Cardiac septum (tissue), 1 donor: ENCODE results near the gene UROC1. TPM values are rescaled to one million over a fixed set of nuclear protein-coding genes. Genes with fewer than 3 reads are reported as not detected.
"Not testable (repeated sequence)": the region's sequence is repeated elsewhere in the genome, so short reads cannot be mapped to it uniquely, and the experiment has no call there.

ENCODE experiments used
- DNase-seq: peaks from one replicate; pipeline ENCODE4 v3.0.0-alpha.2; 2020; ENCODE audit warnings: low spot score
- intact Hi-C: fragments of 100-400 bp; cut with DNase I; formaldehyde crosslinking; loops from one replicate; pipeline ENCODE4 v1.14.0; 2022
- total RNA-seq: library from RNA; stranded (reverse); fragmentation: NEBNext Ultra II Directional; extraction: Animal tissue kit (Norgen Biotek cat#: 25700); gene quantifications from one replicate; pipeline ENCODE4 v1.2.1, GENCODE V29; 2021
- donor health status: DM: no; HTN: no; CAD: no.

The UROC1 gene
- total RNA-seq, 1 donor from 2014 or later: not detected

DNA sequence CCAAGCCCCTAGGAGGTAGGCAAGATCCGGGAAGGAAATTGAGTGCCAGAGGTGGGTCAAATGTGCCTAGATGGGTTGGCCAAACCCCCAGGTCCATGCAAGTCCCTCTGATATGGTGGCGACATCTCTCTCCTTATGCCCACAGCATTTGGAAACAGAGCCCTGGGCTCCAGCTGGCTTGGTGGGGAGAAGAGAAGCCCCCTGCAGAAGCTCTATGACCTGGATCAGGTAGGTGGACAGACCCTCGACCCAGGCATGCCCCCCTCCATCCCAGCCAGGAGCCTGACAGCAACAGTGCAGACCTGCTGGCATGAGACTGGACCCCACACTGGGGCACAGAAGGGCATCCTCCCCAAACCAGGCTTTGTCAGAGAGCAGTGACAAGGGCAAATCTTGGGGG lies 18.6 kb upstream of the UROC1 start:
- peak; percentile 46 for DNase-seq
- intact Hi-C loops: no loop called here

DNA sequence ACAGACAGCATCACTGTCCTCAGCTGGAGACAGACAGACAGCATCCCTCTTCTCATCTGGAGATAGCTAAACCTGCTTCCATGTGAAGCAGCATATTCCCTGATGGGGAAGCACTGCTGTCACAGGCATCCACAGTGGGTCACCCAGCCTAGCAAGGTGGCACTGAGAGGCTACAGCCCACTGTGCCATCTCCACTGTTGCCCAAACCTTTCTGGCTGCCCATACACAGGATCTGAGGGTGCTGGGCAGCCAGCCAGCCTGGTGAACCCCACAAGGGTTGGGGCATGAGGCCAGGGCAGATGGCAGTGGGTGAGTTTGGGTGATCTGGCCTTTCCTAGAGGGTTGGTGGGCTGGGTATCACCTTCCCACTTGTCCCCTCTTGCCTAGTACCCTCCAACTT lies 18.1 kb upstream of the UROC1 start:
- DNase-seq: peak; percentile 53
- intact Hi-C loops: no loop called here

- DNase-seq: peak; percentile 33
Measured at GRCh38 chr3:126534716-126535115, 17.1 kb upstream of the UROC1 start.

DNA sequence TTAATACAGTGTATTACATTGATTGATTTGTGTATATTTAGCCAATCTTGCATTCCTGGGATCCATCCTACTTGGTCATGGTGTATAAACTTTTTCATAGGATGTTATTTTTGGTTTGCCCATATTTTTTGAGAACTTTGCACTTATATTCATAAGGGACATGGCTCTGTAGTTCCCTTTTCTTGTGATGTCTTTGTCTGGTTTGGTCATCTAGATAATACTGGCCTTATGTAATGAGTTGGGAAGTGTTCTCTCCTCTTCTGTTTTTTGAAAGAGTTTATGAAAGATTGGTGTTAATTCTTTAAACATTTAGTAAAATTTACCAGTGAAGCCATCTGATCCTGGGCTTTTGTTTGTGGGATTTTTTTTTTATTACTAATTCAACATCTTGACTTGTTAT lies 15.9 kb upstream of the UROC1 start:
- DNase-seq: no peak
- intact Hi-C loops: no loop called here

More at GRCh38 chr3:126534716-126535115, 17.1 kb upstream of the UROC1 start:
- intact Hi-C loops: not testable (repeated sequence)

- intact Hi-C loops: no loop called here
- DNase-seq: no peak
Measured at GRCh38 chr3:126531051-126531330, 13.4 kb upstream of the UROC1 start.

GRCh38 chr3:126530171-126531050 lies 12.8 kb upstream of the UROC1 start:
- intact Hi-C loops: no loop called here
- peak; percentile 87 for DNase-seq

DNA sequence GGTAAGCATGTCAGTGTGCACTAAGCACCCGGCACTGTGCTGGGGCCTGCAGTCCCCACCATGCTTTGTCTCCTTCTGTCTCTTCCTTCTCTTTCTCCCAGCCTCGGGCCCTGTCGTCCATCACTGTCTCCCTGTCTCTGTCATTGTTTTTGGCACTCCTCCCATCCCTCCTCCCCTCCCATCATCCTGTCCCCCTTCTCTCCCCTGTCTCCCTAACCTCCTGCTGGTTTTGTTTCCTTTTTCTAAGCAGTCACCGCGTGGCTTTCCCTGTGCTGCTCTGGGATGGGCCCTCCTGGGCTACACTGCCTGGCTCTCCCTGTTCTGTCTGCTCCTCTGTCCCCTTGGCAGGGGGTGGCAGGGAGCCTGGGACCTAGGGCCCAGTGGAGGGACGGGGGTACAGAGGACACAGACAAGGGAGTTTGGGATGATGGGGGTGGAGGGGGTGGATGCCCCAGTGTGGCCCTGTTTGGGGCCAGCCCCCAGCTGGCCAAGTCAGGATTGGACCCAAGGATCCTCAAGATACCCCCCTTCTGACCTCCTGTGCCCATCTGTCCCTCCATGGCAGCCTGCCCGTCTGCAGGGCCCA lies 12.1 kb upstream of the UROC1 start:
- intact Hi-C loops: no loop called here

GRCh38 chr3:126528800-126529541 lies 11.4 kb upstream of the UROC1 start:
- intact Hi-C loops: no loop called here
- DNase-seq: peak; percentile 76

More for the DNA sequence above, 12.1 kb upstream of the UROC1 start:
- peak; percentile 73 for DNase-seq

DNA sequence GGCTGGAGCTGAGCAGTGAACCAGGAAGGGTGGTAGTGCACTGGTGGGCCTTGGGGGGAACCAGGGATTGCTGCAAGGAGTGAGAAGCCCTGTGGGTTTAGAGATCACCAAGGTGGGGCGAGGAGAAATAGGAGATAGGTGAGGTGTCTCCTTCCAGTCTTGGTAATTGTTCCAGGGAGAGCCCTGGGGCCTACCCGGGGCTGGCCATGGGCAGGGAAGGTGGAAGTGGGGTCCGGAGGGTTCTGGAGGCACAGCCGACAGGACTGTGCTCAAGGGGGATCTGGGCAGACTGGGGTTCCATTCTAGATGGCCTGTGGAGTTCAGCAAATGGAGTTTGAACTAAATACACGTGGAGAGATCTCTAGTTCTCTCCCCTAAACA lies 10.8 kb upstream of the UROC1 start:
- peak; percentile 55 for DNase-seq
- intact Hi-C loops: no loop called here

DNA sequence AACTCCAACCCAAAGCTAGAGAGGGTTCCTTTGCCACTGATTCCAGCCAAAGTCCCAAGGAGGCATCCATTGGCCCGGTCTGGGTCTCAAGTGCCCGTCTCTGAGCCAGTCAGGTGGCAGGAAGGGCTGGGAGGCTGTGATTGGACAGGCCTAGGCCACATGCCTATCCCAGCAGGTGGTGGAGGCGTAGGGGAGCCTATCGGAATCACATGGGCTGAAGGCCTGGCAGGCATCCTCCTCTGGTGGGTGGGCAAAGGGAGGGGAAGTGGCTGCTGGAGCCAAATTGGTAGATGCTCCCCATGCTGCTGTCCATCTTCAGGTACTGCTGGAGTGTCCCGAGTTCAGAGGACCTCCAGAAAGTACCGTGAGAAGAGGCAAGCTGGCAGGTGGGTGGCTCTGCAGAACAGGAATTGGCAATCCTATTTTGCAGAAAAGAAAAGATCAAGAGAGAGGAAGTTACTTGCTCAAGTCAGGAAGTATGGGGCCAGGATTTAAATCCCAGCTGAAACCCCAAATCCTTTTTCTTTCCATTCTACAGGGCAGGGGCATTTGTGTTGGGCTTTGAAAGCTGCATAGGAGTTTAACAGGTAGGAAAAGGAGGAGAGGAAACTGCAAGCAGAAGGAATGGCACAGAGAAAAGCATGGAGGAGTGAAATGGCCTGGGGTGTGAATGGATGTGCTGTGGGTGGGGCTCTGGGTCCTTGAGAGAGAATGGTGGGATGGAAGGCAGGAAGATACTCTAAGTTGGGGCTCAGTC lies 10.1 kb upstream of the UROC1 start:
- intact Hi-C loops: no loop called here

GRCh38 chr3:126527006-126527405 lies 9.4 kb upstream of the UROC1 start:
- intact Hi-C loops: no loop called here
- peak; percentile 49 for DNase-seq

More for the DNA sequence above, 10.1 kb upstream of the UROC1 start:
- peak; percentile 63 for DNase-seq

GRCh38 chr3:126526668-126527005 lies 9.1 kb upstream of the UROC1 start:
- intact Hi-C loops: no loop called here

DNA sequence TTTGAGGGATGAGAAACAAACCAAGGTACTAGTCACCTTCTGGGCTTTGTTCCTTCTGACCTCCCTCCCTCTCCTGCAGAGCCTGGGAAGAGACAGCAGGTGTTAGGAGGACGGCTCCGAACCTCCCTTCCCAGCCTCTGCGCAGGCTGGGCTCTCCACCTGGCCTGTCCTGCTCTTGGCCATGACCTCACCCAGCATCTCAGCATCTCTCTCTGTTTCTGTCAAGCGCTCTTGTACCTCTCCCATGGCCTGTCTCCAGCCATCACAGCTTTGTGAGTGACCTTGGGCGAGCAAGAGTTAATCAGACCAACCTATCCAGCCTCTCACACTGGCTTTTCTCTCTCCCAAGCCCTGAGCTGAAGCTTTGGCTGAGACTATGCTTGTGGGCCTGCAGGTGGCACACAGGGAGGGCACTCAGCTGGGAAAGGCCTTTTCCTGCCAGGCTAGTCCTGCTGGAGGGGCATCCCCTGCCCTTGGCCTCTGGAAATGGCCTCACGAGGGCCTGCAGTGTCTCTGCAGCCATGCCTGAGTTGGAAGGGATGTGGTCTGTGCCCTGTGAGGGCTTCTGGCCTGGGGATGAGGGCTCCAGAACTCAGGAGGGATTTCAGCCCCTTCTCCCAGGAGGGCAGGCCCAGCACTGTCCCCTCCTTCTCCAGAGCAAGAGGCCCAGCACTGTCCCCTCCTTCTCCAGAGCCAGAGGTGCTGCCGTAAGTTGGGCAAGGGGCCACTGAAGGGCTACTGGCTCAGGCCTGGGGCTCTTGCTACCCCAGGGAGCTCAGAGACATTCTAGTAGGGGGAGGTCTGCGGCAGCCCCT lies 8.5 kb upstream of the UROC1 start:
- intact Hi-C loops: no loop called here
- DNase-seq: peak; percentile 60

More at GRCh38 chr3:126526668-126527005, 9.1 kb upstream of the UROC1 start:
- no peak for DNase-seq

DNA sequence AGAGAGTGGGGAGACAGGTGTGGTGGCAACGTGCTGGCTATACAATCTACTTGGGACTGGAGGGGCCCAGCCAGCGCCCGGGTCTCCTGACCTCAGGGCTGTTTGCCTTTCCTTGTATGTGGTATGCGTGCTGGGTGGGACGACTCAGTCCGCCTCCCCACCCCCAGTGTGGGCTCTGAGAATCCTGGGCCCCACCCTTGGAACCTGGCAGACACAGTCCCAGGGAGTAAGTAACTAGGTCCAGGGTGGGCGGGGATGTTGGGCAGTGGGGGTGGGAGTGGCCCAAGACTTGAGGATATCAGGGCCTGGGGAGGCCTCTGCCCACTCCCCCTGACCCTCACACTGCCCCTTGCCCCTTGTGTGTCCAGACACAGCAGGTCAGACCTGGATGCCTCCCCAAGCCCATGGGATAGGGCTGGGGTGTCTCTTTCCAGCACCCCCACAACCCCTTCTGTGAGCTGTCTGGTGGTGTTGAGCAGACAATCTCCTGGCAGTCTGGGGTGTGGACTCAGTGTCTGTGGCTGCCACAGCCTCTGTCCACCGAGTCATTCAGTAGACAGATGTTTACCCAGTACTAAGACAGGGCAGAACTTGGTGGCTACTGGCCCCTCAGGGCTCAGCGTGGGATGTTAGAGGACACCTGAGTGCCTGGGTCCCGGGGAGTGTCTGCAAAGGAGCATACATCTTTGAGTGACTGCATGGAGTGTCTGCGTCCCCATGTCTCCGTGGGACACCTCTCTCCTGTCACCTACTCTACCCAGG lies 7.7 kb upstream of the UROC1 start:
- peak; percentile 49 for DNase-seq
- intact Hi-C loops: no loop called here

DNA sequence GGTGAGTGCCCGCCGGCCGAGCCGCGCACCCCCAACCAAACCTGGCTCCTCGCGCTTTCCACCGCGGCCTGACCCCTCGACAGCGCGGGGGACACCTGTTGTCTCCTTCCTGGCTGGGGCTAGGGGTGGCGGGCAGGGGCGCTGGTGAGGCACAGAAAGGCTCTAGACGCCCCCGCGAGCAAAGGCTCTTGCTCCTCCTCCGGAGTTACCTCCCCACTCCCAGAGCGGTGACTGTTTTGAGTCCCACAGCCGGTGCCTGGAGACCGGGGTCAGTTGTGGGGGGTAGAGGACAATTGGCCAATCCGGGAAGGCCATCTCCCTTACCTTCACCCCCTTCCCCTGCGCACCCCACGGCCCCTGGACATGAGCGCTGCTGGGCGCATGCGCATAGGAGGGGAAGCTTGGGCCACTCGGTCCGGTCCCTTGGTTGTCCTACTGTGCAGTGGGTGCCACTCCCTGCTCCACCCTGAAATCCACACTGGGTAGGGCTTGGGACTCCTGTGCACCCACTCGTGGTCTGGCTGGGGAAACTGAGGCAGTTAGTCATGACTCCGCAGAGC lies 6.9 kb upstream of the UROC1 start:
- intact Hi-C loops: loop anchor here (5.0 kb wide), 2 partner anchors 933 to 1023 kb away; no protein-coding TSS in a partner anchor
- peak; percentile 75 for DNase-seq

DNA sequence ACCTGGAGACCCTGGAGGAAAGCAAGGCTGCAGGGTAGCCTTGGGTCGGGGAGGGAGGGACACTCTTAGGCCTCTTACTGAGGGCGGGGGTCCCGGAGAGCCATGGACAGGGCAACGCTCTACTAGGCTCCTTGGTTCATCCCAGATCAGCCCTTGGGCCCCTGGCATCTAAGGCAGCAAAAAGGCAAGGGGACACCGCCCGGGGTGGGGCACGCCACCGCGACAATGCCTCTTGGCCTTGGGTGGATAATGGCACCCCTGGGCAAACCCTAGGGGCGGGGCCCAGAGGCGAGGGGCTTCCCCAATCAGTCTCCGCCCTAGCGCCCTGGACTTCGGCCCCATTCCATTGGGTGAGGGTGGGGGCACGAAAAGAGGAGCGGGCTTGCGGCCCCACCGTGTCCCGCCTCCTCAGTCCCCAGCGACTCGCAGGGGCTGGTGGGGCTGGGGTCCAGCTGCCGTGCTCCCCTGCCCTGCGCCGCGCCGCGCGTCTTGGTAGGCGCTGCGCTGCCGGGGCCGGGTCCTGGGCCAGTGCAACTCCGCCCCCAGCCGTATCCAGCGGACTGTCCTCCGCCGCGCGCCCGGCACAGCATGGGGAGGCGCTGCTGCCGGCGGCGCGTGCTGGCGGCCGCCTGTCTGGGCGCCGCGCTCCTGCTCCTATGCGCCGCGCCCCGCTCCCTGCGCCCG lies 6.3 kb upstream of the UROC1 start, which contains the start of gene CHST13:
Gene CHST13, plus strand, starts transcription at position 411 of the 684 bp plus-strand sequence. Its CDS starts 178 bp downstream, at position 589.
- peak; percentile 81 for DNase-seq
- intact Hi-C loops: loop anchor here (2.0 to 5.0 kb wide), 3 partner anchors 45 to 1023 kb away; no protein-coding TSS in a partner anchor

DNA sequence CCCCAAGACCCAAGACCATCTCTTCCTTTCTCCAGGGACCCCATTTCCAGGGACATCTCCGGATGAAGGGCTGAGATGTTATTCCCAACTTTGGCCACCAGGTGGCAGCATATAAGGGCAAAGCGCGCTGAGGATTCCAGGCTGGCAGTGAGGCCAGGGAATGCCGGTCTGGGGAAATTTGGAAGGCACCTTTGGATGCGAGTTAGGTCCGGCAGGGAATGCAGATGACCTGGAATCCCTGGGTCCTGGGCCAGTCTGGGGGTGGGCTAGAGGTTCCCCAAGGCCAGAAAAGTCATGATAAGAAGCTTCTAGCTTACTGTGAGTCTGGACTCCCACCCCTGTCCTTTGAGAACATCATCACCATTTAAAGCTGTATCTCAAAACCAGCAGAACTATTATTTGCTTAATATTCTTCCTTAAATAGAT lies 4.8 kb upstream of the UROC1 start:
- intact Hi-C loops: loop anchor here (2.0 to 5.0 kb wide), 3 partner anchors 46 to 1025 kb away; no protein-coding TSS in a partner anchor
- DNase-seq: peak; percentile 78
